ENCODE data around the gene C6orf132. TPM values are rescaled to one million over a fixed set of nuclear protein-coding genes. Genes with fewer than 3 reads are reported as not detected.

C6orf132 gene
- total RNA-seq, 1 experiment from 2014 or later = 48.4 TPM

- H3K79me1 ChIP-seq (ENCODE audit: insufficient read depth, low read depth, low read length, poor library complexity, severe bottlenecking) = no peaks in the 10 kb centered on the region
- H2AFZ ChIP-seq (ENCODE audit: low read length) = no peak overlapping the region
- DNase-seq = no peak
- no peak overlapping the region for H2BK120ac ChIP-seq (ENCODE audit: low read depth, low read length, poor library complexity, severe bottlenecking)
- no peak overlapping the region for H3K56ac ChIP-seq (ENCODE audit: insufficient read length, low read depth, low read length)
- no peaks in the 10 kb centered on the region for H3K9me3 ChIP-seq (ENCODE audit: control insufficient read depth, low read depth, low read length)
- H3K9ac ChIP-seq (ENCODE audit: extremely low read depth, insufficient read length, low read length) = no peak overlapping the region
- no peak overlapping the region for H3K4ac ChIP-seq (ENCODE audit: low read depth, low read length)
- H3K14ac ChIP-seq (ENCODE audit: insufficient read depth, low read length) = no peak overlapping the region
- no peak overlapping the region for H3K23ac ChIP-seq (ENCODE audit: insufficient read length, low read depth, low read length)
- no peak overlapping the region for H3K4me2 ChIP-seq (ENCODE audit: insufficient read depth, insufficient read length, low read length)
- H2BK5ac ChIP-seq (ENCODE audit: insufficient read length, low read length) = no peak overlapping the region
- no CpG with 5 or more reads among the region's 2 CpGs for WGBS (ENCODE audit: extremely low coverage, insufficient read length, low lambda C conversion rate)
- H3K36me3 Mint-ChIP-seq (ENCODE audit: insufficient read depth in 1 of 3, low read depth in 3 of 3) = peaks cover 47 to 81% (median 73%) of the 10 kb centered on the region in 3 experiments
- no peak overlapping the region for H3K18ac ChIP-seq (ENCODE audit: insufficient read length, low read depth, low read length)
- H2BK15ac ChIP-seq (ENCODE audit: low read depth, low read length) = no peak overlapping the region
- H3K4me1 ChIP-seq (ENCODE audit: insufficient read depth, low read length) = peaks cover 2% of the 10 kb centered on the region; the same call in 1 of the 2 replicates
- peaks cover 10% of the 10 kb centered on the region; the same call in 1 of the 2 replicates for H3K79me2 ChIP-seq (ENCODE audit: insufficient read depth, low read length)
- H4K20me1 ChIP-seq (ENCODE audit: control insufficient read depth, insufficient read depth, insufficient read length) = no peaks in the 10 kb centered on the region
- no peak overlapping the region for H3K27ac ChIP-seq (ENCODE audit: insufficient read length, low read depth, low read length)
- no peaks in the 10 kb centered on the region for H3K27me3 ChIP-seq (ENCODE audit: insufficient read depth, low read length)
- H3K4me1 Mint-ChIP-seq = peaks cover 17 to 18% of the 10 kb centered on the region in 2 experiments
- no peak overlapping the region for H4K5ac ChIP-seq (ENCODE audit: insufficient read length, low read depth, low read length)
- H4K8ac ChIP-seq (replicated peaks; ENCODE audit: insufficient read length, low read depth, low read length) = no peak overlapping the region
- TF ChIP-seq CTCF (conservative IDR thresholded peaks at IDR 0.05) = no peak
- H3K27ac Mint-ChIP-seq = peak overlapping the region in 1 of 3 experiments; percentile 83; a peak in 1 of 7 replicates
- no peak overlapping the region for H4K91ac ChIP-seq (ENCODE audit: insufficient read length, low read depth, low read length)
- no peak overlapping the region for H3K4me3 Mint-ChIP-seq
- H3K9me3 Mint-ChIP-seq = peaks cover 0 to 4% of the 10 kb centered on the region in 2 experiments; a peak in 1 of 5 replicates
- H3K23me2 ChIP-seq (ENCODE audit: insufficient read length, low read depth, low read length, poor library complexity, severe bottlenecking) = no peaks in the 10 kb centered on the region
- H2BK12ac ChIP-seq (ENCODE audit: insufficient read length, low read depth, low read length) = no peak overlapping the region
- no peaks in the 10 kb centered on the region for H3K27me3 Mint-ChIP-seq (ENCODE audit: low read depth)
- H2AK5ac ChIP-seq (ENCODE audit: insufficient read length, low read length) = no peak overlapping the region
- H2BK20ac ChIP-seq (ENCODE audit: low read depth, low read length, poor library complexity, severe bottlenecking) = no peak overlapping the region
- H3T11ph ChIP-seq (ENCODE audit: low read length) = no peak overlapping the region
Observed at GRCh38 chr6:42129360-42129676, 13.1 kb downstream of the C6orf132 start.
